ENCODE measurements around the gene SUSD1.

- no peak for TF ChIP-seq POLR2AphosphoS5 (IDR thresholded peaks at IDR 0.05; ENCODE audit: low read depth, low read length)
- TF ChIP-seq POLR2A (IDR thresholded peaks at IDR 0.05; ENCODE audit: low read depth, low read length) = no peak
- no peak for TF ChIP-seq TAF1 (IDR thresholded peaks at IDR 0.05; ENCODE audit: low read depth, low read length)
- peak; percentile 55 for TF ChIP-seq SPI1 (IDR thresholded peaks at IDR 0.05; ENCODE audit: low read depth, low read length)
Measured at GRCh38 chr9:111994831-111995458, 180.2 kb downstream of the SUSD1 start.
